Thyroid gland (tissue), 4 donors: ENCODE measurements around the gene EIF4G1. TPM values are rescaled to one million over a fixed set of nuclear protein-coding genes. Genes with fewer than 3 reads are reported as not detected.

Experiments used
- DNase-seq, 2 donors: peaks; one replicate each; pipeline ENCODE4 v3.0.0-alpha.2; 2019
- H3K27ac ChIP-seq, 3 donors: fragments of 200-600 bp; sonication (generic); 1 replicate in 2 of 3; 2 replicates in 1 of 3; pipeline ENCODE4 v1.5.1; 2016 to 2019; ENCODE audit warnings: mild to moderate bottlenecking in 1 of 3, moderate library complexity in 1 of 3
- H3K27me3 ChIP-seq: fragments of 200-600 bp; sonication (generic); one replicate; pipeline ENCODE4 v1.5.1; 2019
- H3K36me3 ChIP-seq, 2 donors: fragments of 200-600 bp; sonication (generic); one replicate each; pipeline ENCODE4 v1.5.1; 2016 to 2019
- H3K4me1 ChIP-seq, 2 donors: fragments of 200-600 bp; sonication (generic); one replicate each; pipeline ENCODE4 v1.5.1; 2017 to 2019
- H3K4me3 ChIP-seq, 3 donors: fragments of 200-600 bp; sonication (generic); replicated peaks in 1 of 3; 1 replicate in 2 of 3; 2 replicates in 1 of 3; pipeline ENCODE4 v1.5.1; 2016; ENCODE audit warnings: mild to moderate bottlenecking in 1 of 3
- H3K9me3 ChIP-seq: fragments of 200-600 bp; sonication (generic); one replicate; pipeline ENCODE4 v1.5.1; 2017
- POLR2A ChIP-seq, 2 donors: fragments of 450-650 bp; IDR thresholded peaks; one replicate each; pipeline ENCODE4 v1.6.1; 2017; ENCODE audit warnings: antibody characterized with exemption in 2 of 2, mild to moderate bottlenecking in 2 of 2, moderate library complexity in 1 of 2
- WGBS, 2 donors: methylation state at CpG; one replicate each; pipeline ENCODE4 v1.1.5; 2017; 5-methylcytosine and 5-hydroxymethylcytosine counted together
- intact Hi-C: fragments of 100-400 bp; cut with DNase I; formaldehyde crosslinking; loops from one replicate; pipeline ENCODE4 v1.15.1; 2023
- total RNA-seq, 4 donors: library from RNA; depleted of rRNA; stranded (reverse); fragments of >200 nt; gene quantifications; one replicate each; pipeline ENCODE4 v1.2.3, GENCODE V29; 2016
- TF ChIP-seq, protein P1 (sequence below), 6 experiments: fragments of 200-600 bp in 3 of 6; fragments of 450-650 bp in 3 of 6; sonication (generic) in 3 of 6; IDR thresholded peaks; one replicate each; pipeline ENCODE4 v1.5.1; 2016 to 2019; ENCODE audit warnings: antibody characterized with exemption in 6 of 6, mild to moderate bottlenecking in 2 of 6, inconsistent platforms in 1 of 6, moderate library complexity in 1 of 6

Gene EIF4G1
- total RNA-seq, 4 donors from 2014 or later, result 206 to 418 (median 348) TPM

DNA sequence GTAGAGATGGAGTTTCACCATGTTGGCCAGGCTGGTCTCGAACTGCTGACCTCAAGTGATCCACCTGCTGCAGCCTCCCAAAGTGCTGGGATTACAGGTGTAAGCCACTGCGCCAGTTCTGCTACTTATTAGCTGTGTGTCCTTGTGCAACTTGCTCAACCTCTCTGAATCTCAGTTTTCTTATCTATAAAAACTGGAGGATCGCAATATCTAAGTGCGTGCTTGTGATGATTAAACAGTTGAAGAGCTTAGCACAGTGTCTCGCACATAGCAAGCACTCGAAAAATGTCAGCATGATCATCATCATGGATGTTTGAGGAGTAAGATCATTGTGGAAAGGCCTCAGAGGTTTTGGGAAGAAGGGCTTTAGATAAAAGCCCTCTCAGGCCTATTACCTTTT lies 36.2 kb downstream of the EIF4G1 start:
- Histone ChIP-seq H3K4me3 (no peak overlapping the region), H3K36me3 (no peaks in the 10 kb centered on the region), H3K27me3 (no peaks in the 10 kb centered on the region), H3K27ac (no peak overlapping the region), H3K9me3 (no peaks in the 10 kb centered on the region), H3K4me1 (peaks cover 5 to 8% of the 10 kb centered on the region in 2 donors)
- DNase-seq, result no peak
- intact Hi-C loops, result no loop called here
- no peak for TF ChIP-seq POLR2A (IDR thresholded peaks at IDR 0.05)
- TF ChIP-seq, protein P1, sequence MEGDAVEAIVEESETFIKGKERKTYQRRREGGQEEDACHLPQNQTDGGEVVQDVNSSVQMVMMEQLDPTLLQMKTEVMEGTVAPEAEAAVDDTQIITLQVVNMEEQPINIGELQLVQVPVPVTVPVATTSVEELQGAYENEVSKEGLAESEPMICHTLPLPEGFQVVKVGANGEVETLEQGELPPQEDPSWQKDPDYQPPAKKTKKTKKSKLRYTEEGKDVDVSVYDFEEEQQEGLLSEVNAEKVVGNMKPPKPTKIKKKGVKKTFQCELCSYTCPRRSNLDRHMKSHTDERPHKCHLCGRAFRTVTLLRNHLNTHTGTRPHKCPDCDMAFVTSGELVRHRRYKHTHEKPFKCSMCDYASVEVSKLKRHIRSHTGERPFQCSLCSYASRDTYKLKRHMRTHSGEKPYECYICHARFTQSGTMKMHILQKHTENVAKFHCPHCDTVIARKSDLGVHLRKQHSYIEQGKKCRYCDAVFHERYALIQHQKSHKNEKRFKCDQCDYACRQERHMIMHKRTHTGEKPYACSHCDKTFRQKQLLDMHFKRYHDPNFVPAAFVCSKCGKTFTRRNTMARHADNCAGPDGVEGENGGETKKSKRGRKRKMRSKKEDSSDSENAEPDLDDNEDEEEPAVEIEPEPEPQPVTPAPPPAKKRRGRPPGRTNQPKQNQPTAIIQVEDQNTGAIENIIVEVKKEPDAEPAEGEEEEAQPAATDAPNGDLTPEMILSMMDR (IDR thresholded peaks at IDR 0.05), result no peak
- 98 to 99% methylated on average over 6 of the region's 6 CpGs for WGBS, 2 donors

DNA sequence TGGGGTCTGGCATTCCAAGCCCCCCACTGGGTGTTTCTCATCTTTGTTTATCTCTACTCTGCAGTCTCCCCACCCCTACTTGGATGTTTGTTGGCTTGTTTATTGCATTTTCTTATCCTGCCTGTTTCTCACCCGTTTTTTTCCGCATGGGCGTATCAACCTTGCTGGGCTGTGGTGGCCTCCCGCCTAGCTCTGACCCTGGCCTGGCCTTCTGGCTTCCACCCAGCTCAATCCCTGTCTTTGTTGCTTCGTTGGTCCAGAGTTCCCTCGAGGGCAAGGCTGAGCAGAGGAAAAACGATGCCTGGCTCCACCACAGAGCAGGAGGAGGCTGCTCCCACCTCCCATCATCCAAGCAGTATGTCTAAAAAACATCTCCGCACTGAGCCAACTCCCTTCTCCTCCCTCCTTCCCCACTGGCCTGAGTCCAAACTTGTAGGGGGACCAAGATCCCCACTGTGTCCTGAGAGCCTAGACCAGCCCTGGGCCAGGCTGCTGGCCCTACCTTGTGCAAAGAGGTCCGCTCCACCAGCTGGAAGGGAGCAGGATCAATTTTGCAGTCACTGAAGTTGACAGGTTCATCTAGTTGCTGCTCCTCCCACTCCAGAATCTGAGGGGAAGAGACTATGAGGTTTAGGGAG lies 37.2 kb downstream of the EIF4G1 start:
- no peak overlapping the region for H3K27ac ChIP-seq
- H3K4me3 ChIP-seq, result no peak overlapping the region
- no peaks in the 10 kb centered on the region for H3K27me3 ChIP-seq
- no peaks in the 10 kb centered on the region for H3K36me3 ChIP-seq
- no peak for DNase-seq
- 67 to 68% methylated on average over 9 of the region's 9 CpGs for WGBS, 2 donors
- intact Hi-C loops, result no loop called here
- no peaks in the 10 kb centered on the region for H3K9me3 ChIP-seq
- TF ChIP-seq POLR2A (IDR thresholded peaks at IDR 0.05), result no peak
- TF ChIP-seq, protein P1 (IDR thresholded peaks at IDR 0.05), result no peak
- no peaks in the 10 kb centered on the region for H3K4me1 ChIP-seq

DNA sequence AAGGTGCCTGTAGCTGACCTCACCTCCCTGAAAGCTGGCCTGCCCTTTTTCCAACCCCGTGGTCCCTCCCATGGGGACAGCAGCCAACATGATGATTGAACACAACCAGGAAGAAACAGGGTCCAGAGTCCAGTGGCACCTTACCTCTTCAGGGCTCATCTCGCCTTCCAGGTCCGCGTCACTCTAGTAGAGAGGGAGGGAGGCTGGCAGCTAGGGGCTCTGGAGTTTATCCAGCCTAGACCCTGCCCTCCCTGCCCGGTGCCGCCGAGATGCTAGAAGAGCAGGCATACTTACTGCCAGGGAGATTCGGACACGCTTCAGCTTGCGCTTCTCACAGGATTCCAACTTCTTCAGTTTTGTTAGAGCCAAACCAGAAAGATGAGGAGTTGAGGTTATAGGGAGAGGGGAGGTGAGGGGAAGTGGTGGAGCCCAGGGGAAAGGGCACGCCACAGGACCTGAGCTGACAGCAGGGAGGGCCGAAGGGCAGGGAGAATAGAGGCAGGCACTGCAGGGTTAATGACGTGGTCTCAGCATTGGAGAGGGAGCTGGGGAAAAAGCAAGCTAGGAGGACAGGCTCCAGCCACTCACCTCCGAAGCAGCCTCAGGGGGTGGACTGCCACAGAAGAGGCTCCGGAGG lies 37.9 kb downstream of the EIF4G1 start:
- no peak overlapping the region for H3K27ac ChIP-seq
- intact Hi-C loops, result no loop called here
- DNase-seq, result no peak
- TF ChIP-seq POLR2A (IDR thresholded peaks at IDR 0.05), result no peak
- TF ChIP-seq, protein P1 (IDR thresholded peaks at IDR 0.05), result no peak
- H3K27me3 ChIP-seq, result no peaks in the 10 kb centered on the region
- 86 to 88% methylated on average over 15 of the region's 15 CpGs for WGBS, 2 donors
- H3K4me1 ChIP-seq, result no peaks in the 10 kb centered on the region
- no peaks in the 10 kb centered on the region for H3K9me3 ChIP-seq
- H3K4me3 ChIP-seq, result no peak overlapping the region
- no peaks in the 10 kb centered on the region for H3K36me3 ChIP-seq

DNA sequence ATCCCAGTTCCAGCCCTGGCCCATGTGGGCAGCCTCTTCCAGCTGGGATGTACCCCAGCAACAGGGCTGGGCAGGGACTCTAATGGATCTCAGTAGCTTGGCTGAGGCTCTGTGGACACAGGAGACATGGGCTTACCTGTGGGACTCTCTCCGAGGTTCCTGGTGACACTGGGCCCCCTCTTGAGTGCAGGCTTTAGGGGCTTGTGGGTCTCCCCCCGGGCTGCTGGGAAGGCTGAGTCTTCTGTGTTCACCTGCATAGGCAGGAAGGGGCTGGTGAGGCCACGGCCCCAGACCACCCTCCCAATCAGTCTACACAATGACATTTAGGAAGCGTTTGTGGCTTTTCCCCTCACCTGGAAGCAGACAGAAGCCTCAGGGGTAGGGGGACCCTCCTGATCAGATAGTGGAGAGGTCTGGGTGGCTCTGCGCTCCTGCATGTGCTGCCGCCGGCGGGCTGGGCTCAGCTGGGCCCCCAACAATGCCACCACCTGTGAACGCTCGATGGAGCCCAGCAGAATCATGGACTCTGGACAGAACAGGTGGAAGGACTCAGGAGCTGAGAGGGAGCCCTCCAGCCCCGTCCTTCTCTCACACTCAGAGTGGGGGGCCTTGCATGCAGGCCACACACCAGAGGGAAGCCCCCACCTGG lies 38.6 kb downstream of the EIF4G1 start:
- DNase-seq, result no peak
- Histone ChIP-seq H3K9me3 (no peaks in the 10 kb centered on the region), H3K4me3 (no peak overlapping the region), H3K36me3 (no peaks in the 10 kb centered on the region), H3K27me3 (no peaks in the 10 kb centered on the region), H3K4me1 (no peaks in the 10 kb centered on the region), H3K27ac (no peak overlapping the region)
- no peak for TF ChIP-seq POLR2A (IDR thresholded peaks at IDR 0.05)
- TF ChIP-seq, protein P1 (IDR thresholded peaks at IDR 0.05), result no peak
- intact Hi-C loops, result no loop called here
- WGBS, 2 donors, result 89 to 92% methylated on average over 10 to 11 of the region's 11 CpGs

DNA sequence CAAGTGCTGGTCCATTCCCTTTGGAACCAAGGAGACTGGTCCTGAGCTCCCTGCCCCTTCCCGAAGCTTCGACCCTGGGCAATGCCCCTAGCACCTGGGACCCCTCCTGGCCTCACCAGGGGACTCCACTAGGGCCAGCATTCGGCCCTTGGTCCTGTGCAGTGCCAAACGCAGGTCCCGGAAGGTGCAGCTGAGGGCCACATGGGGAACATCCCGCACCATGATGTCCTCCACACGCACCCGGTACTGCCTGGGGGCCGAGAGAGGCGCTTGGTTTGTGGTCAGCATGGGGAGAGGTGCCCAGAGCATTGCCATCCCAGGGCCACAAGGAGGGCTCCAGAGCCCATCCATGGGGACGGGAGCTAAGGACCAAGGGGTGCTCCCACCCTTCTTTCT lies 39.1 kb downstream of the EIF4G1 start:
- Histone ChIP-seq H3K4me1 (no peaks in the 10 kb centered on the region), H3K27me3 (no peaks in the 10 kb centered on the region), H3K27ac (no peak overlapping the region), H3K9me3 (no peaks in the 10 kb centered on the region), H3K36me3 (no peaks in the 10 kb centered on the region), H3K4me3 (no peak overlapping the region)
- TF ChIP-seq, protein P1 (IDR thresholded peaks at IDR 0.05), result no peak
- no peak for TF ChIP-seq POLR2A (IDR thresholded peaks at IDR 0.05)
- WGBS, 2 donors, result 93 to 100% methylated on average over 2 to 3 of the region's 11 CpGs
- no peak for DNase-seq
- intact Hi-C loops, result no loop called here
